ENCODE data around the gene ATP12A. TPM values are rescaled to one million over a fixed set of nuclear protein-coding genes. Genes with fewer than 3 reads are reported as not detected.

The ATP12A gene
- total and polyA plus RNA-seq, 2 of the 8 experiments (the other 6 are each of a cell fraction or from before 2014, with no cell fraction given): 0.80 to 1.3 TPM

DNA sequence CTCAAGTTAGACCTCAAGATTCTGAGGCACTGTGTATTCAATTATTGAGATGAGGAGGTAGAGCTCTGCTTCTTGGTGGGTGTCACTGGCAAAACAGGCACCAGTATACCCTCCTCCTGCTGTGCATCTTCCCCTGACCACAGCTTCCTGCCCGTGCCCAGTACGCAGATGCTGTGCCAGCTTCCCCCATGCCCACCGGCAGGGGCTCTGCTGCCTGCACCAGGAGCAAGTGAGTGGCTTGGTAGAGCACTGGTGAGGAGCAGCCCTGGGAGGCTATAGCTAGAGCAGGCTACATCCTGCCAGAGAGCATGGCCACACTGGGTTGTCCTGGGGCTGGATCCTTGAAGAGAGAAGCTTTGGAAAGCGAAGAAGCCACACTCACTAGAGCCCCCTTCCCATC, 62.8 kb downstream of the ATP12A start (continued):
- TF ChIP-seq, protein P1, sequence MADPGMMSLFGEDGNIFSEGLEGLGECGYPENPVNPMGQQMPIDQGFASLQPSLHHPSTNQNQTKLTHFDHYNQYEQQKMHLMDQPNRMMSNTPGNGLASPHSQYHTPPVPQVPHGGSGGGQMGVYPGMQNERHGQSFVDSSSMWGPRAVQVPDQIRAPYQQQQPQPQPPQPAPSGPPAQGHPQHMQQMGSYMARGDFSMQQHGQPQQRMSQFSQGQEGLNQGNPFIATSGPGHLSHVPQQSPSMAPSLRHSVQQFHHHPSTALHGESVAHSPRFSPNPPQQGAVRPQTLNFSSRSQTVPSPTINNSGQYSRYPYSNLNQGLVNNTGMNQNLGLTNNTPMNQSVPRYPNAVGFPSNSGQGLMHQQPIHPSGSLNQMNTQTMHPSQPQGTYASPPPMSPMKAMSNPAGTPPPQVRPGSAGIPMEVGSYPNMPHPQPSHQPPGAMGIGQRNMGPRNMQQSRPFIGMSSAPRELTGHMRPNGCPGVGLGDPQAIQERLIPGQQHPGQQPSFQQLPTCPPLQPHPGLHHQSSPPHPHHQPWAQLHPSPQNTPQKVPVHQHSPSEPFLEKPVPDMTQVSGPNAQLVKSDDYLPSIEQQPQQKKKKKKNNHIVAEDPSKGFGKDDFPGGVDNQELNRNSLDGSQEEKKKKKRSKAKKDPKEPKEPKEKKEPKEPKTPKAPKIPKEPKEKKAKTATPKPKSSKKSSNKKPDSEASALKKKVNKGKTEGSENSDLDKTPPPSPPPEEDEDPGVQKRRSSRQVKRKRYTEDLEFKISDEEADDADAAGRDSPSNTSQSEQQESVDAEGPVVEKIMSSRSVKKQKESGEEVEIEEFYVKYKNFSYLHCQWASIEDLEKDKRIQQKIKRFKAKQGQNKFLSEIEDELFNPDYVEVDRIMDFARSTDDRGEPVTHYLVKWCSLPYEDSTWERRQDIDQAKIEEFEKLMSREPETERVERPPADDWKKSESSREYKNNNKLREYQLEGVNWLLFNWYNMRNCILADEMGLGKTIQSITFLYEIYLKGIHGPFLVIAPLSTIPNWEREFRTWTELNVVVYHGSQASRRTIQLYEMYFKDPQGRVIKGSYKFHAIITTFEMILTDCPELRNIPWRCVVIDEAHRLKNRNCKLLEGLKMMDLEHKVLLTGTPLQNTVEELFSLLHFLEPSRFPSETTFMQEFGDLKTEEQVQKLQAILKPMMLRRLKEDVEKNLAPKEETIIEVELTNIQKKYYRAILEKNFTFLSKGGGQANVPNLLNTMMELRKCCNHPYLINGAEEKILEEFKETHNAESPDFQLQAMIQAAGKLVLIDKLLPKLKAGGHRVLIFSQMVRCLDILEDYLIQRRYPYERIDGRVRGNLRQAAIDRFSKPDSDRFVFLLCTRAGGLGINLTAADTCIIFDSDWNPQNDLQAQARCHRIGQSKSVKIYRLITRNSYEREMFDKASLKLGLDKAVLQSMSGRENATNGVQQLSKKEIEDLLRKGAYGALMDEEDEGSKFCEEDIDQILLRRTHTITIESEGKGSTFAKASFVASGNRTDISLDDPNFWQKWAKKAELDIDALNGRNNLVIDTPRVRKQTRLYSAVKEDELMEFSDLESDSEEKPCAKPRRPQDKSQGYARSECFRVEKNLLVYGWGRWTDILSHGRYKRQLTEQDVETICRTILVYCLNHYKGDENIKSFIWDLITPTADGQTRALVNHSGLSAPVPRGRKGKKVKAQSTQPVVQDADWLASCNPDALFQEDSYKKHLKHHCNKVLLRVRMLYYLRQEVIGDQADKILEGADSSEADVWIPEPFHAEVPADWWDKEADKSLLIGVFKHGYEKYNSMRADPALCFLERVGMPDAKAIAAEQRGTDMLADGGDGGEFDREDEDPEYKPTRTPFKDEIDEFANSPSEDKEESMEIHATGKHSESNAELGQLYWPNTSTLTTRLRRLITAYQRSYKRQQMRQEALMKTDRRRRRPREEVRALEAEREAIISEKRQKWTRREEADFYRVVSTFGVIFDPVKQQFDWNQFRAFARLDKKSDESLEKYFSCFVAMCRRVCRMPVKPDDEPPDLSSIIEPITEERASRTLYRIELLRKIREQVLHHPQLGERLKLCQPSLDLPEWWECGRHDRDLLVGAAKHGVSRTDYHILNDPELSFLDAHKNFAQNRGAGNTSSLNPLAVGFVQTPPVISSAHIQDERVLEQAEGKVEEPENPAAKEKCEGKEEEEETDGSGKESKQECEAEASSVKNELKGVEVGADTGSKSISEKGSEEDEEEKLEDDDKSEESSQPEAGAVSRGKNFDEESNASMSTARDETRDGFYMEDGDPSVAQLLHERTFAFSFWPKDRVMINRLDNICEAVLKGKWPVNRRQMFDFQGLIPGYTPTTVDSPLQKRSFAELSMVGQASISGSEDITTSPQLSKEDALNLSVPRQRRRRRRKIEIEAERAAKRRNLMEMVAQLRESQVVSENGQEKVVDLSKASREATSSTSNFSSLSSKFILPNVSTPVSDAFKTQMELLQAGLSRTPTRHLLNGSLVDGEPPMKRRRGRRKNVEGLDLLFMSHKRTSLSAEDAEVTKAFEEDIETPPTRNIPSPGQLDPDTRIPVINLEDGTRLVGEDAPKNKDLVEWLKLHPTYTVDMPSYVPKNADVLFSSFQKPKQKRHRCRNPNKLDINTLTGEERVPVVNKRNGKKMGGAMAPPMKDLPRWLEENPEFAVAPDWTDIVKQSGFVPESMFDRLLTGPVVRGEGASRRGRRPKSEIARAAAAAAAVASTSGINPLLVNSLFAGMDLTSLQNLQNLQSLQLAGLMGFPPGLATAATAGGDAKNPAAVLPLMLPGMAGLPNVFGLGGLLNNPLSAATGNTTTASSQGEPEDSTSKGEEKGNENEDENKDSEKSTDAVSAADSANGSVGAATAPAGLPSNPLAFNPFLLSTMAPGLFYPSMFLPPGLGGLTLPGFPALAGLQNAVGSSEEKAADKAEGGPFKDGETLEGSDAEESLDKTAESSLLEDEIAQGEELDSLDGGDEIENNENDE (IDR thresholded peaks at IDR 0.05; ENCODE audit: insufficient replicate concordance, low read length): no peak
- no peak for TF ChIP-seq SIN3A (conservative IDR thresholded peaks at IDR 0.05 in 1 of 2, IDR thresholded peaks at IDR 0.05 in 1 of 2; ENCODE audit: low read depth in 1 of 2, low read length in 2 of 2)
- TF ChIP-seq YY1 (IDR thresholded peaks at IDR 0.05; ENCODE audit: low read depth, low read length): no peak
- no peak for TF ChIP-seq NANOG (IDR thresholded peaks at IDR 0.05; ENCODE audit: insufficient read depth, low read depth, low read length, poor library complexity, severe bottlenecking)
- no peak for TF ChIP-seq BCL11A (IDR thresholded peaks at IDR 0.05; ENCODE audit: low read depth in 2 of 2, low read length in 2 of 2)
- TF ChIP-seq TCF12 (IDR thresholded peaks at IDR 0.05; ENCODE audit: low read depth, low read length): no peak
- no peak for TF ChIP-seq RBBP5 (IDR thresholded peaks at IDR 0.05; ENCODE audit: borderline replicate concordance, low read depth, low read length)
- no peak for TF ChIP-seq HDAC2 (IDR thresholded peaks at IDR 0.05; ENCODE audit: borderline replicate concordance in 1 of 2, low read depth in 2 of 2, low read length in 2 of 2)
- no peak for TF ChIP-seq PHF8 (conservative IDR thresholded peaks at IDR 0.05; ENCODE audit: low read depth, low read length)
- TF ChIP-seq CTBP2 (IDR thresholded peaks at IDR 0.05; ENCODE audit: borderline replicate concordance, insufficient read depth, insufficient read length, low read length): no peak
- no peak for TF ChIP-seq CBX8 (IDR thresholded peaks at IDR 0.05; ENCODE audit: borderline replicate concordance, low read depth, low read length)

Measured in H1 (cell line).